ENCODE results near the gene SPN.

SPN gene

DNA sequence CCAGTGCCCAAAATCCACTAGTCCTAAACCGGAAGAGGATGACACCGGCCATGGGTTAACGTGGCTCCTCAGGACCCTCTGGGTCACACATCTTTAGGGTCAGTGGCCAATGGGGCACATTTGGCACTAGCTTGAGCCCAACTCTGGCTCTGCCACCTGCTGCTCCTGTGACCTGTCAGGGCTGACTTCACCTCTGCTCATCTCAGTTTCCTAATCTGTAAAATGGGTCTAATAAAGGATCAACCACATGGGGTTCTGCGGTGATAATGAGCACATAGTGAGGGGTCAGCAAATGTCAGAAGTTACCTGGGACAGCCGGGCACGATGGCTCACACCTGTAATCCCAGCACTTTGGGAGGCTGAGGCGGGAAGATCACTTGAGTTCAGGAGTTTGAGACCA lies 34.3 kb downstream of the SPN start:
- Histone ChIP-seq H3K36me3 (ENCODE audit: control insufficient read depth in 2 of 2, insufficient read depth in 1 of 2, low read length in 2 of 2) (peaks cover 0 to 8% of the 10 kb centered on the region in 2 experiments; a peak in 1 of 3 replicates), H3K9me3 (ENCODE audit: control insufficient read depth, insufficient read depth, low read depth, low read length) (no peaks in the 10 kb centered on the region), H3K4me3 (ENCODE audit: low read depth, low read length) (no peak overlapping the region), H3K4me1 (ENCODE audit: control insufficient read depth, insufficient read depth, low read length) (no peaks in the 10 kb centered on the region), H3K27ac (ENCODE audit: extremely low read depth, low read depth, low read length) (no peak overlapping the region)
- POLR2A ChIA-PET = interaction anchor here (0.6 kb wide), 1 partner anchor 167 kb away, joined by 9 read pairs; no protein-coding TSS in a partner anchor
- CTCF ChIA-PET = interaction anchor here (0.6 to 1.7 kb wide), 2 partner anchors 25 to 111 kb away, joined by 3 to 5 read pairs; no protein-coding TSS in a partner anchor
- TF ChIP-seq, protein P1, sequence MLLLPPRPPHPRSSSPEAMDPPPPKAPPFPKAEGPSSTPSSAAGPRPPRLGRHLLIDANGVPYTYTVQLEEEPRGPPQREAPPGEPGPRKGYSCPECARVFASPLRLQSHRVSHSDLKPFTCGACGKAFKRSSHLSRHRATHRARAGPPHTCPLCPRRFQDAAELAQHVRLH (tag by site-specific recombination; IDR thresholded peaks at IDR 0.05) = no peak
- TF ChIP-seq PRDM1 (tag by site-specific recombination; IDR thresholded peaks at IDR 0.05) (no peak), ZNF610 (tag by site-specific recombination; IDR thresholded peaks at IDR 0.05; ENCODE audit: borderline replicate concordance) (no peak), ZNF596 (tag by site-specific recombination; IDR thresholded peaks at IDR 0.05) (no peak), ZBTB7A (tag by site-specific recombination; IDR thresholded peaks at IDR 0.05; ENCODE audit: low read depth) (no peak), GLI4 (tag by site-specific recombination; IDR thresholded peaks at IDR 0.05) (no peak), ZNF274 (IDR thresholded peaks at IDR 0.05; ENCODE audit: low read length) (no peak), ZNF274 (tag by site-specific recombination; IDR thresholded peaks at IDR 0.05; ENCODE audit: borderline replicate concordance) (no peak), ZBTB20 (tag by site-specific recombination; IDR thresholded peaks at IDR 0.05) (no peak)
- TF ChIP-seq, protein P2, sequence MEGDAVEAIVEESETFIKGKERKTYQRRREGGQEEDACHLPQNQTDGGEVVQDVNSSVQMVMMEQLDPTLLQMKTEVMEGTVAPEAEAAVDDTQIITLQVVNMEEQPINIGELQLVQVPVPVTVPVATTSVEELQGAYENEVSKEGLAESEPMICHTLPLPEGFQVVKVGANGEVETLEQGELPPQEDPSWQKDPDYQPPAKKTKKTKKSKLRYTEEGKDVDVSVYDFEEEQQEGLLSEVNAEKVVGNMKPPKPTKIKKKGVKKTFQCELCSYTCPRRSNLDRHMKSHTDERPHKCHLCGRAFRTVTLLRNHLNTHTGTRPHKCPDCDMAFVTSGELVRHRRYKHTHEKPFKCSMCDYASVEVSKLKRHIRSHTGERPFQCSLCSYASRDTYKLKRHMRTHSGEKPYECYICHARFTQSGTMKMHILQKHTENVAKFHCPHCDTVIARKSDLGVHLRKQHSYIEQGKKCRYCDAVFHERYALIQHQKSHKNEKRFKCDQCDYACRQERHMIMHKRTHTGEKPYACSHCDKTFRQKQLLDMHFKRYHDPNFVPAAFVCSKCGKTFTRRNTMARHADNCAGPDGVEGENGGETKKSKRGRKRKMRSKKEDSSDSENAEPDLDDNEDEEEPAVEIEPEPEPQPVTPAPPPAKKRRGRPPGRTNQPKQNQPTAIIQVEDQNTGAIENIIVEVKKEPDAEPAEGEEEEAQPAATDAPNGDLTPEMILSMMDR (tag by site-specific recombination; IDR thresholded peaks at IDR 0.05) = no peak
- TF ChIP-seq, protein P3, sequence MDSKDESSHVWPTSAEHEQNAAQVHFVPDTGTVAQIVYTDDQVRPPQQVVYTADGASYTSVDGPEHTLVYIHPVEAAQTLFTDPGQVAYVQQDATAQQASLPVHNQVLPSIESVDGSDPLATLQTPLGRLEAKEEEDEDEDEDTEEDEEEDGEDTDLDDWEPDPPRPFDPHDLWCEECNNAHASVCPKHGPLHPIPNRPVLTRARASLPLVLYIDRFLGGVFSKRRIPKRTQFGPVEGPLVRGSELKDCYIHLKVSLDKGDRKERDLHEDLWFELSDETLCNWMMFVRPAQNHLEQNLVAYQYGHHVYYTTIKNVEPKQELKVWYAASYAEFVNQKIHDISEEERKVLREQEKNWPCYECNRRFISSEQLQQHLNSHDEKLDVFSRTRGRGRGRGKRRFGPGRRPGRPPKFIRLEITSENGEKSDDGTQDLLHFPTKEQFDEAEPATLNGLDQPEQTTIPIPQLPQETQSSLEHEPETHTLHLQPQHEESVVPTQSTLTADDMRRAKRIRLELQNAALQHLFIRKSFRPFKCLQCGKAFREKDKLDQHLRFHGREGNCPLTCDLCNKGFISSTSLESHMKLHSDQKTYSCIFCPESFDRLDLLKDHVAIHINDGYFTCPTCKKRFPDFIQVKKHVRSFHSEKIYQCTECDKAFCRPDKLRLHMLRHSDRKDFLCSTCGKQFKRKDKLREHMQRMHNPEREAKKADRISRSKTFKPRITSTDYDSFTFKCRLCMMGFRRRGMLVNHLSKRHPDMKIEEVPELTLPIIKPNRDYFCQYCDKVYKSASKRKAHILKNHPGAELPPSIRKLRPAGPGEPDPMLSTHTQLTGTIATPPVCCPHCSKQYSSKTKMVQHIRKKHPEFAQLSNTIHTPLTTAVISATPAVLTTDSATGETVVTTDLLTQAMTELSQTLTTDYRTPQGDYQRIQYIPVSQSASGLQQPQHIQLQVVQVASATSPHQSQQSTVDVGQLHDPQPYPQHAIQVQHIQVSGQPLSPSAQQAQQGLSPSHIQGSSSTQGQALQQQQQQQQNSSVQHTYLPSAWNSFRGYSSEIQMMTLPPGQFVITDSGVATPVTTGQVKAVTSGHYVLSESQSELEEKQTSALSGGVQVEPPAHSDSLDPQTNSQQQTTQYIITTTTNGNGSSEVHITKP (tag by site-specific recombination; IDR thresholded peaks at IDR 0.05) = no peak
- TF ChIP-seq, protein P4, sequence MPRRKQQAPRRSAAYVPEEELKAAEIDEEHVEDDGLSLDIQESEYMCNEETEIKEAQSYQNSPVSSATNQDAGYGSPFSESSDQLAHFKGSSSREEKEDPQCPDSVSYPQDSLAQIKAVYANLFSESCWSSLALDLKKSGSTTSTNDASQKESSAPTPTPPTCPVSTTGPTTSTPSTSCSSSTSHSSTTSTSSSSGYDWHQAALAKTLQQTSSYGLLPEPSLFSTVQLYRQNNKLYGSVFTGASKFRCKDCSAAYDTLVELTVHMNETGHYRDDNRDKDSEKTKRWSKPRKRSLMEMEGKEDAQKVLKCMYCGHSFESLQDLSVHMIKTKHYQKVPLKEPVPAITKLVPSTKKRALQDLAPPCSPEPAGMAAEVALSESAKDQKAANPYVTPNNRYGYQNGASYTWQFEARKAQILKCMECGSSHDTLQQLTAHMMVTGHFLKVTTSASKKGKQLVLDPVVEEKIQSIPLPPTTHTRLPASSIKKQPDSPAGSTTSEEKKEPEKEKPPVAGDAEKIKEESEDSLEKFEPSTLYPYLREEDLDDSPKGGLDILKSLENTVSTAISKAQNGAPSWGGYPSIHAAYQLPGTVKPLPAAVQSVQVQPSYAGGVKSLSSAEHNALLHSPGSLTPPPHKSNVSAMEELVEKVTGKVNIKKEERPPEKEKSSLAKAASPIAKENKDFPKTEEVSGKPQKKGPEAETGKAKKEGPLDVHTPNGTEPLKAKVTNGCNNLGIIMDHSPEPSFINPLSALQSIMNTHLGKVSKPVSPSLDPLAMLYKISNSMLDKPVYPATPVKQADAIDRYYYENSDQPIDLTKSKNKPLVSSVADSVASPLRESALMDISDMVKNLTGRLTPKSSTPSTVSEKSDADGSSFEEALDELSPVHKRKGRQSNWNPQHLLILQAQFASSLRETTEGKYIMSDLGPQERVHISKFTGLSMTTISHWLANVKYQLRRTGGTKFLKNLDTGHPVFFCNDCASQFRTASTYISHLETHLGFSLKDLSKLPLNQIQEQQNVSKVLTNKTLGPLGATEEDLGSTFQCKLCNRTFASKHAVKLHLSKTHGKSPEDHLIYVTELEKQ (tag by site-specific recombination; IDR thresholded peaks at IDR 0.05; ENCODE audit: borderline replicate concordance) = no peak

DNA sequence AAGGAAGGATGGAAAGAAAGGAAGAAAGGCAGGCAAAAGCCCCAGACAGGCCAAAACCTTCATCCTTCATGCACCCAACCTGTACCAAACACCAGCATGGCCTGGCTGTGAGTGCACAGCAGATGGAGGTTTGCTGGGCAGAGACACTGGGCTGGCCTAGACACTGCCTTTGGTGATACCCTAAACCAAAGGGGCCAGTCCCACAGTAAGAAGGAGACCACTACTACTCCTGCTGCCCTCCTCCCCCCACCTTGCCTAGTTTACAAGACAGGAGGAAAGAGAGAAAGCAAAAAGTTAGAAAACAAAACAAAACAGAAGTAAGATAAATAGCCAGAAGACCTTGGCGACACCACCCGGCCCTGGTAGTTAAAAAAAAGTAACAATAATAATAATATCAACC lies 35.0 kb downstream of the SPN start:
- Histone ChIP-seq H3K4me1 (ENCODE audit: control insufficient read depth, insufficient read depth, low read length) (no peaks in the 10 kb centered on the region), H3K36me3 (ENCODE audit: control insufficient read depth in 2 of 2, insufficient read depth in 1 of 2, low read length in 2 of 2) (peaks cover 0 to 8% of the 10 kb centered on the region in 2 experiments; a peak in 1 of 3 replicates), H3K4me3 (ENCODE audit: low read depth, low read length) (no peak overlapping the region), H3K9me3 (ENCODE audit: control insufficient read depth, insufficient read depth, low read depth, low read length) (no peaks in the 10 kb centered on the region), H3K27ac (ENCODE audit: extremely low read depth, low read depth, low read length) (no peak overlapping the region)
- ChIA-PET CTCF (interaction anchor here (0.5 to 5.2 kb wide), 4 partner anchors 11 to 727 kb away, joined by 3 to 47 read pairs (median 4); no protein-coding TSS in a partner anchor), POLR2A (no interaction called here)
- TF ChIP-seq ZNF561 (tag by site-specific recombination; IDR thresholded peaks at IDR 0.05; ENCODE audit: borderline replicate concordance) (no peak), ZNF837 (tag by site-specific recombination; IDR thresholded peaks at IDR 0.05) (no peak), MZF1 (tag by site-specific recombination; IDR thresholded peaks at IDR 0.05; ENCODE audit: borderline replicate concordance) (no peak), ZNF624 (tag by site-specific recombination; IDR thresholded peaks at IDR 0.05) (no peak), ZFHX2 (tag by site-specific recombination; conservative IDR thresholded peaks at IDR 0.05) (no peak), ZNF549 (tag by site-specific recombination; IDR thresholded peaks at IDR 0.05) (no peak), ZNF623 (tag by site-specific recombination; IDR thresholded peaks at IDR 0.05) (no peak), IKZF3 (tag by site-specific recombination; IDR thresholded peaks at IDR 0.05) (no peak)
- TF ChIP-seq, protein P5, sequence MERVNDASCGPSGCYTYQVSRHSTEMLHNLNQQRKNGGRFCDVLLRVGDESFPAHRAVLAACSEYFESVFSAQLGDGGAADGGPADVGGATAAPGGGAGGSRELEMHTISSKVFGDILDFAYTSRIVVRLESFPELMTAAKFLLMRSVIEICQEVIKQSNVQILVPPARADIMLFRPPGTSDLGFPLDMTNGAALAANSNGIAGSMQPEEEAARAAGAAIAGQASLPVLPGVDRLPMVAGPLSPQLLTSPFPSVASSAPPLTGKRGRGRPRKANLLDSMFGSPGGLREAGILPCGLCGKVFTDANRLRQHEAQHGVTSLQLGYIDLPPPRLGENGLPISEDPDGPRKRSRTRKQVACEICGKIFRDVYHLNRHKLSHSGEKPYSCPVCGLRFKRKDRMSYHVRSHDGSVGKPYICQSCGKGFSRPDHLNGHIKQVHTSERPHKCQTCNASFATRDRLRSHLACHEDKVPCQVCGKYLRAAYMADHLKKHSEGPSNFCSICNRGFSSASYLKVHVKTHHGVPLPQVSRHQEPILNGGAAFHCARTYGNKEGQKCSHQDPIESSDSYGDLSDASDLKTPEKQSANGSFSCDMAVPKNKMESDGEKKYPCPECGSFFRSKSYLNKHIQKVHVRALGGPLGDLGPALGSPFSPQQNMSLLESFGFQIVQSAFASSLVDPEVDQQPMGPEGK (tag by site-specific recombination; IDR thresholded peaks at IDR 0.05) = no peak
- TF ChIP-seq, protein P6, sequence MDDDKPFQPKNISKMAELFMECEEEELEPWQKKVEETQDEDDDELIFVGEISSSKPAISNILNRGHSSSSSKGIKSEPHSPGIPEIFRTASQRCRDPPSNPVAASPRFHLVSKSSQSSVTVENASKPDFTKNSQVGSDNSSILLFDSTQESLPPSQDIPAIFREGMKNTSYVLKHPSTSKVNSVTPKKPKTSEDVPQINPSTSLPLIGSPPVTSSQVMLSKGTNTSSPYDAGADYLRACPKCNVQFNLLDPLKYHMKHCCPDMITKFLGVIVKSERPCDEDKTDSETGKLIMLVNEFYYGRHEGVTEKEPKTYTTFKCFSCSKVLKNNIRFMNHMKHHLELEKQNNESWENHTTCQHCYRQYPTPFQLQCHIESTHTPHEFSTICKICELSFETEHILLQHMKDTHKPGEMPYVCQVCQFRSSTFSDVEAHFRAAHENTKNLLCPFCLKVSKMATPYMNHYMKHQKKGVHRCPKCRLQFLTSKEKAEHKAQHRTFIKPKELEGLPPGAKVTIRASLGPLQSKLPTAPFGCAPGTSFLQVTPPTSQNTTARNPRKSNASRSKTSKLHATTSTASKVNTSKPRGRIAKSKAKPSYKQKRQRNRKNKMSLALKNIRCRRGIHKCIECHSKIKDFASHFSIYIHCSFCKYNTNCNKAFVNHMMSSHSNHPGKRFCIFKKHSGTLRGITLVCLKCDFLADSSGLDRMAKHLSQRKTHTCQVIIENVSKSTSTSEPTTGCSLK (tag by site-specific recombination; IDR thresholded peaks at IDR 0.05) = no peak
